Ishikawa (cell line): ENCODE data around the gene TCN2.

Experiments
- CEBPB ChIP-seq: IDR thresholded peaks from 2 replicates; pipeline ENCODE4 v1.6.1; 2012
- CREB1 ChIP-seq: IDR thresholded peaks from 2 replicates; pipeline ENCODE4 v1.6.1; 2012; ENCODE audit warnings: low read depth
- EP300 ChIP-seq: IDR thresholded peaks from 2 replicates; pipeline ENCODE4 v1.6.1; 2012; ENCODE audit warnings: borderline replicate concordance
- MAX ChIP-seq: IDR thresholded peaks from 2 replicates; pipeline ENCODE4 v1.6.1; 2012
- NFIC ChIP-seq: IDR thresholded peaks from 2 replicates; pipeline ENCODE4 v1.6.1; 2012
- RAD21 ChIP-seq: IDR thresholded peaks from 2 replicates; pipeline ENCODE4 v1.6.1; 2012; ENCODE audit warnings: low read depth
- TAF1 ChIP-seq: IDR thresholded peaks from 2 replicates; pipeline ENCODE4 v1.6.1; 2012; ENCODE audit warnings: low read depth, mild to moderate bottlenecking
- TCF12 ChIP-seq: IDR thresholded peaks from 2 replicates; pipeline ENCODE4 v1.6.1; 2012; ENCODE audit warnings: low read depth
- TEAD4 ChIP-seq: IDR thresholded peaks from 2 replicates; pipeline ENCODE4 v1.6.1; 2012
- YY1 ChIP-seq: IDR thresholded peaks from 2 replicates; pipeline ENCODE4 v1.6.1; 2012; ENCODE audit warnings: low read depth
- ZBTB7A ChIP-seq: IDR thresholded peaks from 2 replicates; pipeline ENCODE4 v1.6.1; 2012; ENCODE audit warnings: low read depth
- TF ChIP-seq, protein P1 (sequence below): IDR thresholded peaks from 2 replicates; pipeline ENCODE4 v1.6.1; 2012; ENCODE audit warnings: low read depth, mild to moderate bottlenecking

GRCh38 chr22:30655532-30655931, 48.6 kb downstream of the TCN2 start:
- no peak for TF ChIP-seq RAD21
- no peak for TF ChIP-seq TEAD4
- peak; percentile 18; the same call in 1 of the 2 replicates for TF ChIP-seq EP300
- TF ChIP-seq, protein P1, sequence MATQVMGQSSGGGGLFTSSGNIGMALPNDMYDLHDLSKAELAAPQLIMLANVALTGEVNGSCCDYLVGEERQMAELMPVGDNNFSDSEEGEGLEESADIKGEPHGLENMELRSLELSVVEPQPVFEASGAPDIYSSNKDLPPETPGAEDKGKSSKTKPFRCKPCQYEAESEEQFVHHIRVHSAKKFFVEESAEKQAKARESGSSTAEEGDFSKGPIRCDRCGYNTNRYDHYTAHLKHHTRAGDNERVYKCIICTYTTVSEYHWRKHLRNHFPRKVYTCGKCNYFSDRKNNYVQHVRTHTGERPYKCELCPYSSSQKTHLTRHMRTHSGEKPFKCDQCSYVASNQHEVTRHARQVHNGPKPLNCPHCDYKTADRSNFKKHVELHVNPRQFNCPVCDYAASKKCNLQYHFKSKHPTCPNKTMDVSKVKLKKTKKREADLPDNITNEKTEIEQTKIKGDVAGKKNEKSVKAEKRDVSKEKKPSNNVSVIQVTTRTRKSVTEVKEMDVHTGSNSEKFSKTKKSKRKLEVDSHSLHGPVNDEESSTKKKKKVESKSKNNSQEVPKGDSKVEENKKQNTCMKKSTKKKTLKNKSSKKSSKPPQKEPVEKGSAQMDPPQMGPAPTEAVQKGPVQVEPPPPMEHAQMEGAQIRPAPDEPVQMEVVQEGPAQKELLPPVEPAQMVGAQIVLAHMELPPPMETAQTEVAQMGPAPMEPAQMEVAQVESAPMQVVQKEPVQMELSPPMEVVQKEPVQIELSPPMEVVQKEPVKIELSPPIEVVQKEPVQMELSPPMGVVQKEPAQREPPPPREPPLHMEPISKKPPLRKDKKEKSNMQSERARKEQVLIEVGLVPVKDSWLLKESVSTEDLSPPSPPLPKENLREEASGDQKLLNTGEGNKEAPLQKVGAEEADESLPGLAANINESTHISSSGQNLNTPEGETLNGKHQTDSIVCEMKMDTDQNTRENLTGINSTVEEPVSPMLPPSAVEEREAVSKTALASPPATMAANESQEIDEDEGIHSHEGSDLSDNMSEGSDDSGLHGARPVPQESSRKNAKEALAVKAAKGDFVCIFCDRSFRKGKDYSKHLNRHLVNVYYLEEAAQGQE, result no peak
- no peak for TF ChIP-seq CEBPB
- no peak for TF ChIP-seq YY1
- TF ChIP-seq CREB1, result no peak
- TF ChIP-seq TCF12, result no peak
- TF ChIP-seq ZBTB7A, result no peak
- no peak for TF ChIP-seq MAX
- no peak for TF ChIP-seq TAF1
- TF ChIP-seq NFIC, result no peak
